HG02970 (cell line): ENCODE results near the gene TLL1.

Experiments used
- ATAC-seq: cut with Tn5 transposase; IDR thresholded peaks from one replicate; pipeline ENCODE4 v1.9.1; 2021; ENCODE audit warnings: mild to moderate bottlenecking, moderate library complexity, moderate number of reproducible peaks; ENCODE audit not compliant: unreplicated experiment, low FRiP score

The TLL1 gene

DNA sequence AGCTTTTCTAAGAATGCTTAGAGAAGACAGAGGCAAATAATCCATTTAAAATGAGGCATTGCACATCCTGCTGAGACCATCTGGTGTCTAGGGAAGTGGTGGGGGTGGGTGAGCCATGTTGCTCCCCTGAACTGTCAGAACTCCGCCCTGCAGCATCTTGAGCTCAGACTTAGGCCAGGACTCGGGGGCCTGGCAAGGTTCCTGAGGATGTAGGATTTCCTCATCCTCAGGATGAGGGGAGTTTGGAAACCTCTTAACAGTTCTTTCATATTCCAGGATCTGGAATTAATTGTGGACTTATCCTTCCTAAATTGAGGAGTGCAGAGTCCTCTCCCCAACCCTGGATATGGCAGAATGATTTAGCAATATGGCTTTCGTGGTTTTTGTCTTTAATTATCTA lies 6.6 kb downstream of the TLL1 start:
- ATAC-seq, result no peak

DNA sequence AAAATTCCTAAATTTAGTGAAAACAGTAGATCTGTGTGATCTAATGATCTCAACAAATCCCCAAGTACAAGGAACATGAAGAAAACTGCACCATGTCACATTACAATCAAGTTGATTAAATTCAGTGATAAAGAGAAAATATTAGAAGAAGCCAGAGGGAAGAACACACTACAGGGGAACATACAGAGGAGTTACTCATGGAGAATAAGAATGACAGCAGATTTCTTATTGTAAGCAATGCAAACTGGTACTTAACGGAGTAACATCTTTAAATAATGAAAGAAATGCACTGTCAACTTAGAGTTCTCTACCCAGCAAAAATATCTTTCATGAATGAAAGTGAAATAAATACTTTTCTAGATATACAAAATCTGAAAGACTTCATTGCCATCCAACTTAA lies 21.1 kb downstream of the TLL1 start:
- ATAC-seq, result no peak

DNA sequence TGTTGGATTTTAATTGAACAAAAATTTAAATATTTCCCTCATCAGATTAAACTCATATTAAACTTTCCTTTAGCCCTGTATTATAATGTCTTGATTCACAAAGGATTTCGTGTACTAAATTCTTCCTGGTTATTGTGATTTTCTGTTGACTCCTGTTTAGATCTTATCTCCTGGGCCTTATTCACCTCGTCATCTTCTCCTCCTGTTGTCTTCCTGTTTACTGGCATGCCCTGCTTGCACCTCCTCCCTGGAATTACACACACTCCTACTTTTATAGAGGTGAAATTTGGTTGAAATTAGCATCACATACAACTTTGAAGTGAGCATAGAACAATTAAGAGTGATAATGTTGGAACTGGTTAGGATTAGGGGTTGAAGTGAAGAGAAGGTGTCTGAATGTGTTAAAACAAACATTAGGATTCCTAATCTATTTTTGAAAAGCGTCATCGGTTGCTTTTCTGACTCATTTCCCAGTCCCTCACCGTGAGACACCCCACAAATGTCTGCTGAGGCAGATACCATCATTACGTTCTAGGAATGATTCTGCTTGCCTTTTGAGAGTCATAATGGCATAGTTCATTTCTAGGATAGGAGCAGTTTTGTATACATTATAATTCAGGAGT lies 32.5 kb downstream of the TLL1 start:
- ATAC-seq, result no peak

DNA sequence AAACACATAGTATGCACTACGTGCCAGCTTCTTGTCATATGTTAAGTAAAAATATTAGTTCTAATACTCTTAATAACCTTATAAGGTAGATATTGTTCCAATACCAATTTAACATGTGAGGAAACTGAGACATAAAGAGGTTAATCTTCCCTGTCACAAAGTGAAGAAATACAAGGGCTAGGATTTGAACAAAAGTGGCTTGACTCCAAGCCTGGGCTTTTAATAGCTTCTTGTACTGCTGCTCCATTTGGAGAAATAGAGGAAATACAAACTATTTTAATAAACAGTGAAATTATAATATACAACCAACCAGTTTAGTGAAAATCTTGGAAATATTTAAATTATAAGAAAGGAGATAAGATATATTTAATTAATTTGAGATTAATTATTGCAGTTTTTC lies 33.2 kb downstream of the TLL1 start:
- no peak for ATAC-seq

DNA sequence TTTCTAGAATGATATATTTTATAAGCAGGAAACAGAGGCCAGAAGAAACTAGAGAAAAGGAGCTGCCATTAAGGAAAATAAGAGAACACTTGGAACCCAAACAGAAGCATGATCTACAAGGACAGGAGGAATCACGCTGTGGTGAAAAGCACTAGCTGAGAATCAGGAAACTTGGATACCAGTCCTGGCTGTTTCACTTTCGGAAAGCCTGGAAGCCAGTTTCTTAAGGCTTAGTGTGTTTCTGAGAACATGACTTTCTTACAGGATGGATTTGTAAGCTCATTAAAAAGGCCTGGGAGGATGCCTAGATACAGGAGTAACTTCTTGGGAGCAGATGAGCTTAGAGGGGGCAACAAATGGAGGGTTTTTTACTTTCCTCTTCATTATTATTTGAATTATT lies 36.9 kb downstream of the TLL1 start:
- ATAC-seq, result no peak

DNA sequence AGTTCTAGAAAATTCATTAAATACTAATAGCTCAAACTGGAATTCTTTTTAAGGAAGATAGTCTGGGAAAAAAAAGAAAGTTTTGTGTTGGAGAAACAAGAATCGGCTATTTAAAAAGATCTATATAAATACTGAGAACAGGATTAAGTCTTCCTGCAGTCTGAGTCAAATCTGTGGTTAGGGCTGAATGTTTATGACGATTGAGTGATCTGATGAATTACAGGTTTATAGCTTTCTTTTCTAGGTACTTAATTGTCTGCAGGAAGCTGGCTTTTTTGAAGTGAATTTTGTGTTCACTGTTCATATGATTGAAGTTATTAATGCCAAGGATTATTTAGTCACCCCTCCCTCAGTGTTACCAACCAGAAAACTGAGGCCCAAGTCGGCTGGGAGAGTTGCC lies 42.2 kb downstream of the TLL1 start:
- ATAC-seq, result no peak

DNA sequence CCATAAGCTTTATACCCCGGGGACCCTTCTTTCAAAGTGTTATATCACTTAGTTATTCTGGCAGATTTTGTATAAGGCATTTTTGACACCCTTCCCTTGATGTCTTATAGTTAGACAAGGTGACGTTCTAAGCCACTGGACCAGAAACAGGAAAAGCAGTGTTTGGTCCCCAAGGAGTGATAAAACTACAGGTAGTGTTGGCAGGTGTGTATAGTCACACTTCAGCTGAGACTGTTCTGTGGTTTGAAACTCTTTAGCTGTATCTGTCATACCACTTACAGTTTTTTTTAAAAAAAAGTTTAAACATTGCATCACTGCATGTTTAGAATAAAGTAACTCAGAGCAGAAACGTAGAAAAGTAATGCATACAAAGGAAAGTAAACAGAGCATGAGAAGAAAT lies 48.5 kb downstream of the TLL1 start:
- no peak for ATAC-seq

DNA sequence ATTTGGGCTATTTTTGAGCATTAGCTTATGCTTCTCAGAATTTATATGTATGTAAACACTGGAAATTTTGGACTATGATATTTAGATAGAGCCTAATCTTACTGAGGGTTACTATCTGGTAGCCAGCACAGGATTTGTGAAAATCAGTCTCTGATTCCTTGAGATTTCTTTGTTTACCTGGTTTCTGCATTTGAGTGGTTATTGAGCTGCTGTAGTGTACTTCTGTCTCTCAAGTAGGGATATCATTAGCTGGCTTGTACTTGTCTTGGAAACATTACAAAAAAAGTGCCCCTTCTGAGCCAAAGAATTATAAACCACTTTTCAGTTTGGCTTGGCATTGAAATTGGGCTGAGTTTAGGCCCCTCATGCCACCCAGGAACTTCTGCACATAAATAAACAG lies 49.7 kb downstream of the TLL1 start:
- no peak for ATAC-seq

DNA sequence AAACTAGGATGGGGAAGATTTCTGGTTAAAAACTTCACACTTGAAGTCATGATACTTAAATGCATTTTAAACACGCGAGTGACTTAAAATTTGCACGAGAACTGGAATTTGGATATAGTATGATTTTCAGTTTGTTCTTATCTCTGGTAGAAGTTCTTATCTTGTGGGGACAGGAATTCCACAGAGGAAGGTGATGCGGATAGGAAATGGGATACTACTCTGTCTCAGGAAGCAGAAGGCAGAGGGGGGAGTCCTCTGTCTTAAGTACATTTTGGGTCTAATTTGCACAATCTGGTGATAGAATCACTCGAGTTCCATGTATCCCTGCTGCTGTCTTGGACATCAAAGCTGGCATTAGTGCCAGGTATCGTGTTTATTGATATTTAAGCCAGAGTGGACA lies 53.3 kb downstream of the TLL1 start:
- no peak for ATAC-seq

DNA sequence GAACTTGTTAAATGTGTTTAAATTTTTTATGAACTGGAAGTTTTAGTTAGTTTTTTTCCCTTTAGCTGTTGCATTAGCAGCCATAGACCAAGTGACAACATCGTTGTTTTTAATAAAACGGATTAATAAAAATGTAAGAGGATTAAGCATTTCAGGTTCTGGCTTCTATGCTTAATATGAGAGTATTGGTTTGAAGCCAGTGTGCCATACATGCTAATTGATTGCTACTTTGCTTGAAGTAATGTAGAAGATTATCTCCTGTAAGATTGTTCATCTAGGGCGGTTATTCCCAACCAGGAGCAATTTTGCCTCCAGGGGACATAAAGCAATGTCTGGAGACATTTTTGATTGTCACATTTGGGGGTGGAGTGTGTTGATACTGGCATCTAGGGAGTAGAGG lies 54.3 kb downstream of the TLL1 start:
- no peak for ATAC-seq

DNA sequence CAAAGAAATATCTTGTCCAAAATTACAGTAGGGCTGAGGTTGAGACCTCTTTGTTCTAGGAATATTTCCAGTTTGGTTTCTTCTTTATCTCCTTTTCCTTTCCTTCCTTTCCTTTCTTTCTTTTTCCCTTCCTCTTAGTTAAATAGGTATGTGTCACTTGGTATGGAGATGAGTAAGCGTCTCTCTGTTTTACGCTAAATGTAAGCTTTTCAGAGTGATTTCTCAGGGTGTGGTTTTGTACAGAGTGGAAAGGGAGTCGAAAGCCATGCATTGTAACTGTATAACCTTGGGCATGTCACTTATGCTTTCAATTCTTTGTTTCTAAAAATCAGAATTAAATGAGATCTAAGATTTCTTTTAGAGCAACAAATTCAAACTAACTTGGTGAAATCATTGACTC lies 54.8 kb downstream of the TLL1 start:
- no peak for ATAC-seq

DNA sequence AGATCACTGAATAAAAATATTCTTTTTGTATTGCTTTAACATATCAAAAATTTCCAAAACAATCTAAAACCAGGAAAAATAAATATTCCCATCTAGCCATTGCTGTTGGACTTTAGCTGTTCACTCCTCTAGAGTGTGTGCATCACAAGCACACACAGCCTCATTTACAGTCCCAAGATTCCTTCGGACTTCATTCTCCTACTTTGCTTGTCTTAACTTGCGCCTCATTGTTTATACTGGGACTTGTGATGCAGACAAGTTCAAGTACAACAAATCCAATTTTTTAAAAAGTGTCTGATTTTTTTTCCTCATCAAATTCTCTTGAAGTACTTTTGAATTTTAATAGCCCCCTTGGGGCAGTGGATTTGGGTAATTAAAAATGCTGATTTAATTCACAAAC lies 55.6 kb downstream of the TLL1 start:
- no peak for ATAC-seq

DNA sequence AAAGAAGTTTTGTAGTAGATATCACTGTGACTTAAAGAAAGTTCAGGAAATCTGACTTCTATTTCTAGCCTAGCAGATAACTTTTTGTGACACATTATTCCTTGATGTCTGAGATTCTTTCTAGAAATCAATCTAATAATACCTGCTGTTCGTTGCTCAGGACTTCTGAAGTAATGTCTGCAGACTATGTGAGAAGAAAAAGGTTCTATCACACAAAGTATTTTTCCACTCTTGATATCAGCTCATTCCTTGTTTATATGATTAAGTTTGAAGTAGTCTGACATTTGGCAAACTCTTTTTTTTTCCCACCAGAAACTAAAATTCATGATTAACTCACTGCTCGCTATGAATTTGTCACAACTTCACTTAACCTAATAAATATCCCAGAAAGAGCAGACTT lies 56.6 kb downstream of the TLL1 start:
- no peak for ATAC-seq

DNA sequence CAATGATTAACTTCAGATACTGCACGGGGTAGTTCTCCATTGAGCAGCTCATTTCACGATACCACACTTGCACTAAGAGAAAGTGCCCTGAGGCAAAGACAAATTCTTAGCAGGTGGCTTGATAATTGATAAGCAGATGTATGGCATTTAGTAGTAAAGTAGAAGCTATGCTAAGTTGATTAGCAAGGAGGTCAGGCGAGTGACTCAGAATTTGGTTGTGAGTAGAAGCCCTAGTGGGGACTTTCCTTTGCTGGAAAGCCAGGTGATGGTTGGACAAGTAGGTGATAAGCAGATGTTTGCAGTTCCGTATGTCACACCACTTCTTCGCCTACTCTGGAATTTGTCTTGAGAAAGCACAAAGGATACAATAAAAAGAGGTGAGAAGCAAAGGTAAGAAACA lies 58.7 kb downstream of the TLL1 start:
- ATAC-seq, result no peak

DNA sequence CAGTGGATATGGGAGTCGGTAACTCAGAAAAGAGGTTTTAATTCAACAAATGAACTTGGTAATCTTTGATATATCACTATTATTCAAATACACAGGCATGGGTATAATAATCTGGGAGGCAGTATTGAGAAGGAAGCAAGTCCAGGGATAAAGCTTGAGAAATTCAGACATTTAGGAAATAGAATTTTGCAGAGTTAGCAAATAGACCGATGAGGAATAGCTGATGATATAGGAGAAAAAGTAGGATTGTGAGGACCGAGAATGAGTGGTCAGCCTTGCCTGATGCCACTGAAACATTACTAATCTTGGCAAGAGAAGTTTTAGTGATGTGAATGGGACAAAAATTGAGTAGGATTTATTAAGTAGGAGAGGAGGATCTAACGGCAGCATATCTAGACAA lies 71.9 kb downstream of the TLL1 start:
- ATAC-seq, result no peak

DNA sequence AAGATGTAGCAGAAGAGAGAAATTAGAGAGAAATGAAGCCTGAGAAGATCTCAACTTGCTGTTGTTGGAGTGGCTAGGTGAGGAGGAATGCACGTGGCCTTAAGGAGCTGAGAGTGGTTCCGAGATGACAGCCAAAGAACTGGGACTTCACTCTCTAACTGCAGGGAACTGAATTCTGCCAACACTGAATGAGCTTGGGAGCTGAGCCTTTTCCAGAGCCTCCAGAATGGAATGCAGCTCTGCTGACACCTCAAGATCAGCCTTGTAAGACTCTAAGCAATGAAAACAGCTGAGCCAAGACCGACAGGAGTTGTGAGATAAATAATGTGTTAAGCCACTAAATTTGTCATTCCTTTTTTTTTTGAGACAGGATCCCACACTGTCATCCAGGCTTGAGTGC lies 73.0 kb downstream of the TLL1 start:
- no peak for ATAC-seq

DNA sequence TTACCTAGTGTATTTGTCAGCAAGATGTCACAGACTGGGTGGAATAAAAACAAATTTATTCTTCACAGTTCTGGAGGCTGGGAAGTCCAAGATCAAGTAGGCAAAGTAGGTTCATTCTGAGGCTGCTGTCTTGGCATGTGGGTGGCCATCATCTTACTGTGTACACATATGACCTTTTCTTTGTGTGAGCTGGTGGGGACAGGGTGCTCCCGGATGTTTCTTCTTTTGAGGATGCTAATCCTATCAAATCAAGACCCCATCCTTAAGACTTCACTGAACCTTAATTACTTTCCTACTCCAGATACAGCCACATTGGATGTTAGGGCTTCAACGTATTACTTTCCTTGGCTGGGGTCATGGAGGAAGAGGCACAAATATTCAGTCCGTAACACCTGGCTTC lies 74.0 kb downstream of the TLL1 start:
- no peak for ATAC-seq

DNA sequence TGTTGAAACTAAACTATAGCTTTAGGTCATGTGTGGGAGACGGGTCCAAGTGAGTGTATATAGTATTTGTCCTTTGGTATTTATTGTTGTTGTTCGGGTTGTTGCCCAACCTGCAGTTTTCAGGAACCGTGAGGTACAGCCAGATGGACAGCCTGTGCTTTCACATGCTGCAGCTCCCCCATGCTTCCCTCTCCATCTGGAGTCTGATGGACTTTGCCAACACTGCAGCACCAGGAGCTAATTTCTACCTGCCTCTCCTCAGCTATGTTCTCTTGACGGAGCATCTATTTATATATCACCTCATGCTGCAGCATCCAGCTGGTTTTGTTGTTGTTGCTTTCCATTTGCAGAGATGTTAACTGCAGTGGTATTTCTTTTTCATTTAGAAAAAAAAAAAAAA lies 80.1 kb downstream of the TLL1 start:
- no peak for ATAC-seq

DNA sequence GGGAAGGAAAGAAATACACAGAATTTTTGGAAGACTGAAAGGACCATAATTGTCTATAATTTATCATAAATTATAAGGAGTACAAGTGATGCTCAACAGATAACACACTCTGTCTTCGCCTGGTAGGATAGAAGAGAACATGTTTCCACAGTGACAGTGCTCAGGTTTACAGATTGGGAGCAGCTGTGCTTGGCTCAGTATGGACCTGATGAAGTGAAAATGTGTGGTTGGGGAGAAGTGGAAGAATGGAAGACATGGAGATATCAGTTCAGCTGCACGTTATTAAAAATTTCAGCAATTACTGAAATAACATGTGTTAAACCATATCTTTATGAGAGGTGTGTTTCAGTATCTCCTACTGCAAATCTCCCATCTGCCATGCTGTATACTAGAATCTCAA lies 90.6 kb downstream of the TLL1 start:
- ATAC-seq, result no peak

DNA sequence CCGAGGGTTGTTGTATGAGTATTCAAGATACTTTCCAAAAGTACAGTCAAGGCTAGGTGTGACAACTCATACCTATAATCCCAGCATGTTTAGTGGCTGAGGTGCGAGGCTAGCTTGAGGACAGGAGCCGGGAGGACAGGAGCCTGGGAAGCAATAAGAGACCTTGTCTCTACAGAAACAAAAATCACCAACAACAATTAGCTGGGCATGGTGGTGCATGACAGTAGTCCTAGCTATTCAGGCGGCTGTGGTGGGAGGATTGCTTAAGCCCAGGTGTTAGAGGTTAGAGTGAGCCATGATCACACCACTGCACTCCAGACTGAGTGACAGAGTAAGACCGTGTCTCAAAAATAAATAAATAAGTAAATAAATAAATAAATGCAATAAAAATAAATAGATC lies 91.6 kb downstream of the TLL1 start:
- ATAC-seq, result no peak

DNA sequence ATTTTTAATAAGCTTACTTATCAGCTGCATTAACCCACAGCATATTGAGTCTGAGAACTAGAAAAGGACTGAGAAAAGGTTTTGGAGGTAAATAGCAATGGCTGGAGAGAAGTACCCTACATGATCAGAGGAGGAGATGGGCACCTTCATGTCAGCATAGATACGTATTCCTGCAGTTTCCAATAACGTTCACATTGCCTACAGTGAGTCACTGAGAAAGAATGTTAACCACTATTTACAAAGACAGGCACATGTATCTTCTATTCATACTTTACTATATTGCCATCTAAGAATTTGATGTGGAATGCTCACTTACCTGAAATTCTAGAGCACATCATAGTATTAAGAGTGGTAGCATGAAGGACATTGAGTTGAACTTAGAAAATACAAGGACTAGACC lies 92.5 kb downstream of the TLL1 start:
- no peak for ATAC-seq

DNA sequence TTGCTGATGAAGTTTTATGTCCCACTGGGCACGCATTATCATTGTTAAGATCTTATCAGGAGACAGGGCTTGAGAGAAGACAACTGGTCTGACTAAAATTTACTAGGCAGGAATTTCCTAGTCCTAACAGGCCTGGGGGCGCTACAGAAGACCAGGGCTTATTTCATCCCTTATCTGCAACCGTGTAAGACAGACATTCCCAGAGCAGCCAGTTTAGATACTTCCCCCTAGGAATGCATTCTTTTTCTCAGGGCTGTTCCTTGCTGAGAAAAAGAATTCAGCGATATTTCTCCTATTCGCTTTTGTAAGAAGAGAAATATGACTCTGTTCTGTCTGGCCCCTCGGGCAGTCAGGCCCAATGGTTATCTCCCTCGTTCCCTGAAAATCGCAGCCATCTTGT lies 93.8 kb downstream of the TLL1 start:
- ATAC-seq, result no peak

DNA sequence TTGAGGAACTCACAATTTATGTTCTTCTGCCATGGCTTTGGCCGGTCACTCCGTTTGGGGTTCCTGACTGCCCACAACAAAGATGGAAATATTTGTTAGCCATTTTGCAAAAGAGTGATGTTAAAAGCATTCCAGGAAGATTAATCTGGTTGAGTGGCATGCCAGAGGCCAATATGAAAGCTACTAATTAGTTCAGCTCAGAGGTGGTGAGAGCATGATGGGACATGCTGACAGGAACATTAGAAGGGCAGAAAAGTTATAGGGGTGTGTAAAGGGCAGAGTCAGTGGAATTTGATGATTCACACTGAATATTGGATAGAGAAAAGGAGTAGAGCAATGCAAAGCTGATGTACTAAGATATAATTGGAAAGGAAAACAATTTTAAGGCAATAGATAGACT lies 94.4 kb downstream of the TLL1 start:
- no peak for ATAC-seq
